Left lung (tissue), 10 donors: ENCODE measurements around the gene PEX11G. TPM values are rescaled to one million over a fixed set of nuclear protein-coding genes. Genes with fewer than 3 reads are reported as not detected.

Source experiments
- ATAC-seq: fragments of 200-7000 bp; cut with Tn5 transposase; one replicate; pipeline ENCODE4 v1.9.1; 2020; ENCODE audit warnings: moderate library complexity
- DNase-seq, 4 donors: peaks; one replicate each; pipeline ENCODE4 v3.0.0-alpha.2; 2013 to 2020
- H3K27ac ChIP-seq, 2 donors: fragments of 200-600 bp; sonication (generic) in 1 of 2; one replicate each; pipeline versions ENCODE4 v1.5.0 to v1.8.0; 2020 to 2021
- H3K27me3 ChIP-seq, 2 donors: fragments of 200-600 bp; sonication (generic) in 1 of 2; one replicate each; pipeline versions ENCODE4 v1.5.0 to v1.8.0; 2020 to 2021
- H3K36me3 ChIP-seq, 2 donors: fragments of 200-600 bp; sonication (generic) in 1 of 2; one replicate each; pipeline versions ENCODE4 v1.5.0 to v1.8.0; 2020 to 2021
- H3K4me1 ChIP-seq, 2 donors: fragments of 200-600 bp; one replicate each; pipeline ENCODE4 v1.8.0; 2021
- H3K4me3 ChIP-seq, 2 donors: fragments of 200-600 bp; sonication (generic) in 1 of 2; one replicate each; pipeline versions ENCODE4 v1.5.0 to v1.8.0; 2020 to 2021; ENCODE audit warnings: mild to moderate bottlenecking in 1 of 2
- H3K9me3 ChIP-seq, 2 donors: fragments of 200-600 bp; sonication (generic) in 1 of 2; one replicate each; pipeline versions ENCODE4 v1.5.0 to v1.8.0; 2020 to 2021
- intact Hi-C, 2 donors: fragments of 100-400 bp; cut with DNase I; formaldehyde crosslinking; loops; one replicate each; pipeline versions ENCODE4 v1.11.2 to v1.14.2; 2022
- polyA plus RNA-seq, 6 donors: library from polyadenylated mRNA; unstranded; fragments of 120-200 nt; gene quantifications; one replicate each; pipeline ENCODE4 v1.2.1, GENCODE V29; 2013; ENCODE audit not compliant: insufficient read length in 6 of 6
- total RNA-seq, 2 donors: library from RNA; stranded (reverse); fragmentation: NEBNext Ultra II Directional; extraction: Animal tissue kit (Norgen Biotek cat#: 25700); gene quantifications; one replicate each; pipeline ENCODE4 v1.2.1, GENCODE V29; 2021
- TF ChIP-seq, protein P1 (sequence below), 2 donors: fragments of 200-600 bp; sonication (generic) in 1 of 2; IDR thresholded peaks; one replicate each; pipeline versions ENCODE4 v1.5.0 to v1.8.0; 2021; ENCODE audit warnings: antibody characterized with exemption in 2 of 2
- donor health status: DM: no; HTN: yes; CAD: no.
- donor health status: DM: no; HTN: no; CAD: no.

Gene PEX11G
- total and polyA plus RNA-seq, 8 donors = 2.9 to 5.4 (median 4.0) TPM

DNA sequence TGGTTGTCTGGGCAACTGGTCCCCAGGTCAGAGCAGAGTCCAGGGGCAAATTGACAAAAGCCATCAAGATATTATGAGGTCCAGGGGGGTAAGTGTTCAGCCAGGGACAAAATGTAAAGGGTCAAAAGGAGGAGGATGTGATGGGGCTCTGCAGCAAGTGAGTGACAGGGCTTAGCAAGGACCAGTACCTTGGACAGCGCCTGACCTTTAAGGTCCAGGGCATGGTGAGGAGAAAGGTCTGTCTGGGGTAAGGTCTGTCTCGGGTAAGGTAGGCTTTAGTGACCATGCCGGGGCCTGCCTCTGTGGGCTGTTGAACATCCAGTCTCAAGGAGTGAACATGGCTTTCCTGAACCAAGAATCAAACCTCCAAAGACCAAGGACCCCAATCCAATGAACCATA lies 20.8 kb upstream of the PEX11G start:
- Histone ChIP-seq H3K36me3 (no peaks in the 10 kb centered on the region), H3K27ac (no peak overlapping the region), H3K9me3 (no peaks in the 10 kb centered on the region), H3K4me1 (peaks cover 0 to 35% of the 10 kb centered on the region in 2 donors), H3K27me3 (peaks cover 0 to 27% of the 10 kb centered on the region in 2 donors), H3K4me3 (no peak overlapping the region)
- DNase-seq = peak in 1 of 4 donors; percentile 14
- intact Hi-C loops = no loop called here
- ATAC-seq = no peak
- TF ChIP-seq, protein P1, sequence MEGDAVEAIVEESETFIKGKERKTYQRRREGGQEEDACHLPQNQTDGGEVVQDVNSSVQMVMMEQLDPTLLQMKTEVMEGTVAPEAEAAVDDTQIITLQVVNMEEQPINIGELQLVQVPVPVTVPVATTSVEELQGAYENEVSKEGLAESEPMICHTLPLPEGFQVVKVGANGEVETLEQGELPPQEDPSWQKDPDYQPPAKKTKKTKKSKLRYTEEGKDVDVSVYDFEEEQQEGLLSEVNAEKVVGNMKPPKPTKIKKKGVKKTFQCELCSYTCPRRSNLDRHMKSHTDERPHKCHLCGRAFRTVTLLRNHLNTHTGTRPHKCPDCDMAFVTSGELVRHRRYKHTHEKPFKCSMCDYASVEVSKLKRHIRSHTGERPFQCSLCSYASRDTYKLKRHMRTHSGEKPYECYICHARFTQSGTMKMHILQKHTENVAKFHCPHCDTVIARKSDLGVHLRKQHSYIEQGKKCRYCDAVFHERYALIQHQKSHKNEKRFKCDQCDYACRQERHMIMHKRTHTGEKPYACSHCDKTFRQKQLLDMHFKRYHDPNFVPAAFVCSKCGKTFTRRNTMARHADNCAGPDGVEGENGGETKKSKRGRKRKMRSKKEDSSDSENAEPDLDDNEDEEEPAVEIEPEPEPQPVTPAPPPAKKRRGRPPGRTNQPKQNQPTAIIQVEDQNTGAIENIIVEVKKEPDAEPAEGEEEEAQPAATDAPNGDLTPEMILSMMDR (IDR thresholded peaks at IDR 0.05) = no peak

DNA sequence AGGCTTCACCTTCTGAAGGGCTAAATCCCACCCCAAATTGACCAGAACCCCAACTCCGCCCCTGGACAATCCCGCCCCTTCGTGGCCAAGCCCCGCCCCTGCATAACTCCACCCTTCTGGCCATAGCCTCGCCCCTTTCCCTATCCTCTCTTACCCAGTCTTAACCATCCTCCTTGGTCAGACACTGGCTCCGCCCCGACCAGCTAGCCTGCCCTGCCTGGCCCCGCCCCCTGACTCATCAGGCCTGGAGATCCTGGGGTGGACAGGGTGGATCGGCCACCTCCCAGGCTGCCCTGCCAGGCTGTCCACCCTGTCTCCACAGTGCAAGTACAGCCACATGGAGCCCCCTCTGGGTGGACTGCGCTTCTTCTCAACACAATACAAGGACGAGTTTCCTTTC lies 19.0 kb upstream of the PEX11G start:
- DNase-seq = peak in 2 of 4 donors; percentile 85 to 97
- TF ChIP-seq, protein P1 (IDR thresholded peaks at IDR 0.05) = no peak
- H3K9me3 ChIP-seq = no peaks in the 10 kb centered on the region
- H3K36me3 ChIP-seq = no peaks in the 10 kb centered on the region
- intact Hi-C loops = no loop called here
- ATAC-seq = peak; percentile 68
- H3K4me3 ChIP-seq = no peak overlapping the region
- peaks cover 0 to 24% of the 10 kb centered on the region in 2 donors for H3K27me3 ChIP-seq
- no peak overlapping the region for H3K27ac ChIP-seq
- peaks cover 0 to 34% of the 10 kb centered on the region in 2 donors for H3K4me1 ChIP-seq

DNA sequence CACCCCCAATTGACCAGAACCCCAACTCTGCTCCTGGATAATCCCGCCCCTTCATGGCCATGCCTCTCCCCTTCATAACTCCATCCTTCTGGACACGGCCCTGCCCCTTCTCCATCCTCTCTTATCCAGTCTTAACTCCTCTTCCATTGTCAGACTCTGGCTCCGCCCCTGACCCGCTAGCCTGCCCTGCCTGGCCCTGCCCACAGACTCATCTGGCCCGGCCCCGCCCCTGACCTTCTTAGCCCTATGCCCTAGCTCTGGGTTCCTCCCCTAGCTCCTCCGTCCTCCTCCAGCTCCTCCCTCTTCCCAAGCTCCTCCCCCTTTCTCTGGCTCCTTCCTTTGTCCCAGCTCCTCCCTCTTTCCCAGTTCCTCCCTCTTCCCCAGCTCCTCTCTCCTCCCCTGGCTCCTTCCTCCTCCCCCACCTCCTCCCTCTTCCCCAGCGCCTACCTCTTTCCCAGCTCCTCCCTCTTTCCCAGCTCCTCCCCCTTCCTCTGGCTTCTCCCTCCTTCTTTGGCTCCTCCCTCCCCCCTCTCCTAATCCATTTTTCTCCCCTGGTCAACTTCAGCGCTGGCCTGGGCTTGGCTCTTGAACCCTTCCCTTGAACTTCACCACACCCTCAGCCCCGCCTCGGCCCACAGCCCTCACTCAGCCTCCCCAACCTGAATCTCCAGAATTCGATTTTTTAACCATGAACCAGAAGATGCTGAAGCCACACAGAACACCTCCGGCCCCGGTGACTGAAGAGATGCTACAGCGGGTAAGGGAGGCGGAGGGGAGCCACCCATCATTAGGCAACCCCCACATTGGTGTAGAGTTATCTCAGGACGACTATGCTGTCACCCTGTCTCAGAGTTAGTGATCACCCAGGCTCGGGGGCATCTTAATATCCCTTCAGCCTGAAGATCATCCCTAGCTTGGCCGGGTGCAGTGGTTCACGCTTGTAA lies 17.8 kb upstream of the PEX11G start:
- TF ChIP-seq, protein P1 (IDR thresholded peaks at IDR 0.05) = no peak
- no peak overlapping the region for H3K27ac ChIP-seq
- no peaks in the 10 kb centered on the region for H3K9me3 ChIP-seq
- peak overlapping the region in 1 of 2 donors; percentile 30 for H3K4me3 ChIP-seq
- H3K27me3 ChIP-seq = peaks cover 0 to 36% of the 10 kb centered on the region in 2 donors
- peak; percentile 92 for ATAC-seq
- peak in 2 of 4 donors; percentile 92 to 97 for DNase-seq
- intact Hi-C loops = no loop called here
- H3K4me1 ChIP-seq = peaks cover 0 to 34% of the 10 kb centered on the region in 2 donors
- no peaks in the 10 kb centered on the region for H3K36me3 ChIP-seq

DNA sequence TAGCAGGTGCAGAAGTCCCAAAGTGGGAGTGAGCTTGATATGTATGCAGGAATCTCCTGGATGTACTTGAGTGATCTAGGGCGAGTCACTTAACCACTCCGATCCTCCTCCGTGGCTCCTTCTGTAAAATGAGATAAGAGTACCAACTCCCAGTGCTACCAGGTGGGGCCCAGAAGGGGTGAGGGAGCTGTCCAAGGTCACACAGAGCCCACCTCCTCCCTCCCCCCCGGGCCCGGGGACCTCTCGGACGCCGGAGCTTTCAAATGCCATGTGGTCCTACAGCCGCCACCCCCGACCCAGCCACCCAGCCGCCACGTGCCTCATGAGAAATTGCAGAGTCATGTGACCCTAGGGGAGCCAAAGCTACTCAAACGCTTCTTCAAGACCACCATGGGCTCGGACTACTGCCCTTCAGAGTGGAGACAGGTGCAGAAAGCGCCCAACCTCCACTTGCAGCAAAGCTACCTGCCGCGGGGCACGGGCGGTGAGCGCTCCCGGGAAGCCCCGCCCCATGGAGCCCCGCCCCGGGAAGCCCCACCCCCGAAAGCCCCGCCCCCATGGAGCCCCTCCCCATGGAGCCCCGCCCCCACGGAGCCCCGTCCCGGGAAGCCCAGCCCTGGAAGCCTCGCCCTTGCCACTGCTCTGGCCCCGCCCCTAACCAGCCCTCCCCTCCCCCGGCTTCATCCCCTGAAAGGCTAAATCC lies 17.0 kb upstream of the PEX11G start:
- Histone ChIP-seq H3K36me3 (no peaks in the 10 kb centered on the region), H3K4me3 (peak overlapping the region in 1 of 2 donors; percentile 30)
- DNase-seq = peak in 2 of 4 donors; percentile 65 to 86

More for the DNA sequence above, 17.0 kb upstream of the PEX11G start:
- no peak overlapping the region for H3K27ac ChIP-seq
- TF ChIP-seq, protein P1 (IDR thresholded peaks at IDR 0.05) = no peak
- ATAC-seq = peak; percentile 66
- H3K4me1 ChIP-seq = peaks cover 0 to 39% of the 10 kb centered on the region in 2 donors
- peaks cover 3 to 44% of the 10 kb centered on the region in 2 donors for H3K27me3 ChIP-seq
- intact Hi-C loops = no loop called here
- H3K9me3 ChIP-seq = no peaks in the 10 kb centered on the region
